ENCODE data around the gene ZNF865.

The ZNF865 gene

GRCh38 chr19:55660404-55660803 is 55.0 kb downstream of the ZNF865 start:
- no CpG with 5 or more reads among the region's 12 CpGs for WGBS (ENCODE audit: insufficient coverage, insufficient read length)
- H3K27ac ChIP-seq (ENCODE audit: low read length), result no peak overlapping the region
- no peaks in the 10 kb centered on the region for H3K9me3 ChIP-seq (ENCODE audit: control insufficient read depth, insufficient read depth, low read length)
- H3K27me3 ChIP-seq (ENCODE audit: control insufficient read depth, insufficient read depth, low read length), result no peaks in the 10 kb centered on the region
- DNase-seq (ENCODE audit: low read depth, low spot score), result no peak
- H3K36me3 ChIP-seq (ENCODE audit: control insufficient read depth, insufficient read depth, low read length), result peaks cover 50% of the 10 kb centered on the region
- peaks cover 1% of the 10 kb centered on the region; the same call in 1 of the 2 replicates for H3K4me1 ChIP-seq (ENCODE audit: control insufficient read depth, insufficient read depth, low read length)
- no peak overlapping the region for H3K4me3 ChIP-seq (ENCODE audit: low read length)

DNA sequence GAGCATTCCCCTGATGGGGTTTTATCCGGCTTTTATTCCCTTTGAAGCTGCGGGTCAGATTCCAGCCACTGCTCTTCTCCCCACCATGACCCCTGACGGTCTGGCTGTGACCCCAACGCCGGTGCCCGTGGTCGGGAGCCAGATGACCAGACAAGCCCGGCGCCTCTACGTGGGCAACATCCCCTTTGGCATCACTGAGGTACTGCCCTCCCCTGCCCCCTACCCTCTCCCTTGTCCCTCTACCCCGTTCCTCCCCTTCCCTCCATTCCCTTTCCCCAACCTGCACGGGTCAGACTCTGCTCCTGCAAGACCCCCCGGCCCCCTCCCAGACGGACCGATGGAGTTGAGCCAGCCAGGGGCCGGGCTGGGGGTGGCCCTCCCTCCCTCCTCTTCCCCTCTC is 55.5 kb downstream of the ZNF865 start:
- Histone ChIP-seq H3K4me3 (ENCODE audit: low read length) (no peak overlapping the region), H3K4me1 (ENCODE audit: control insufficient read depth, insufficient read depth, low read length) (peaks cover 1% of the 10 kb centered on the region; the same call in 1 of the 2 replicates), H3K9me3 (ENCODE audit: control insufficient read depth, insufficient read depth, low read length) (no peaks in the 10 kb centered on the region), H3K27me3 (ENCODE audit: control insufficient read depth, insufficient read depth, low read length) (no peaks in the 10 kb centered on the region), H3K27ac (ENCODE audit: low read length) (no peak overlapping the region), H3K36me3 (ENCODE audit: control insufficient read depth, insufficient read depth, low read length) (peaks cover 53% of the 10 kb centered on the region)
- no CpG with 5 or more reads among the region's 16 CpGs for WGBS (ENCODE audit: insufficient coverage, insufficient read length)
- no peak for DNase-seq (ENCODE audit: low read depth, low spot score)

GRCh38 chr19:55661826-55662225 is 56.4 kb downstream of the ZNF865 start:
- no peak for DNase-seq (ENCODE audit: low read depth, low spot score)
- H3K4me3 ChIP-seq (ENCODE audit: low read length), result no peak overlapping the region
- H3K9me3 ChIP-seq (ENCODE audit: control insufficient read depth, insufficient read depth, low read length), result no peaks in the 10 kb centered on the region
- H3K27ac ChIP-seq (ENCODE audit: low read length), result no peak overlapping the region
- peaks cover 1% of the 10 kb centered on the region; the same call in 1 of the 2 replicates for H3K4me1 ChIP-seq (ENCODE audit: control insufficient read depth, insufficient read depth, low read length)
- WGBS (ENCODE audit: insufficient coverage, insufficient read length), result no CpG with 5 or more reads among the region's 7 CpGs
- H3K36me3 ChIP-seq (ENCODE audit: control insufficient read depth, insufficient read depth, low read length), result peaks cover 61% of the 10 kb centered on the region
- no peaks in the 10 kb centered on the region for H3K27me3 ChIP-seq (ENCODE audit: control insufficient read depth, insufficient read depth, low read length)

- no CpG with 5 or more reads among the region's 20 CpGs for WGBS (ENCODE audit: insufficient coverage, insufficient read length)
- Histone ChIP-seq H3K4me1 (ENCODE audit: control insufficient read depth, insufficient read depth, low read length) (no peaks in the 10 kb centered on the region), H3K27ac (ENCODE audit: low read length) (no peak overlapping the region), H3K27me3 (ENCODE audit: control insufficient read depth, insufficient read depth, low read length) (no peaks in the 10 kb centered on the region), H3K9me3 (ENCODE audit: control insufficient read depth, insufficient read depth, low read length) (no peaks in the 10 kb centered on the region), H3K36me3 (ENCODE audit: control insufficient read depth, insufficient read depth, low read length) (peaks cover 78% of the 10 kb centered on the region), H3K4me3 (ENCODE audit: low read length) (no peak overlapping the region)
- no peak for DNase-seq (ENCODE audit: low read depth, low spot score)
These were observed 58.5 kb downstream of the ZNF865 start for GRCh38 chr19:55663846-55664536.

GRCh38 chr19:55666343-55667005 is 61.0 kb downstream of the ZNF865 start:
- Histone ChIP-seq H3K27me3 (ENCODE audit: control insufficient read depth, insufficient read depth, low read length) (no peaks in the 10 kb centered on the region), H3K27ac (ENCODE audit: low read length) (no peak overlapping the region), H3K36me3 (ENCODE audit: control insufficient read depth, insufficient read depth, low read length) (peaks cover 75% of the 10 kb centered on the region), H3K4me3 (ENCODE audit: low read length) (no peak overlapping the region), H3K4me1 (ENCODE audit: control insufficient read depth, insufficient read depth, low read length) (no peaks in the 10 kb centered on the region), H3K9me3 (ENCODE audit: control insufficient read depth, insufficient read depth, low read length) (no peaks in the 10 kb centered on the region)
- WGBS (ENCODE audit: insufficient coverage, insufficient read length), result no CpG with 5 or more reads among the region's 12 CpGs
- DNase-seq (ENCODE audit: low read depth, low spot score), result no peak

Measured in iPS DF 6.9 (cell line).